ENCODE measurements around the gene SLC22A17.
A peak's percentile ranks its signal among the peaks of the same experiment; 100 is the strongest.

GRCh38 chr14:23354990-23355389 is 2.3 kb upstream of the SLC22A17 start:
- no peak for TF ChIP-seq CTCF (IDR thresholded peaks at IDR 0.05; ENCODE audit: control extremely low read depth in 1 of 3, insufficient read depth in 1 of 3, low read depth in 1 of 3, low read length in 3 of 3)
- TF ChIP-seq EGR1 (IDR thresholded peaks at IDR 0.05; ENCODE audit: borderline replicate concordance, low read depth, low read length), result no peak
- no peak for TF ChIP-seq POLR2A (IDR thresholded peaks at IDR 0.05; ENCODE audit: control extremely low read depth in 1 of 2, low read depth in 2 of 2, low read length in 2 of 2)
- no peak for TF ChIP-seq SP1 (IDR thresholded peaks at IDR 0.05; ENCODE audit: low read depth, low read length)
- TF ChIP-seq KDM1A (IDR thresholded peaks at IDR 0.05; ENCODE audit: borderline replicate concordance, low read length), result no peak
- peak; percentile 62; the same call in 1 of the 2 replicates for TF ChIP-seq POLR2AphosphoS5 (IDR thresholded peaks at IDR 0.05; ENCODE audit: low read depth, low read length)
- TF ChIP-seq TEAD4 (IDR thresholded peaks at IDR 0.05; ENCODE audit: low read depth, low read length), result no peak
- TF ChIP-seq, protein P1, sequence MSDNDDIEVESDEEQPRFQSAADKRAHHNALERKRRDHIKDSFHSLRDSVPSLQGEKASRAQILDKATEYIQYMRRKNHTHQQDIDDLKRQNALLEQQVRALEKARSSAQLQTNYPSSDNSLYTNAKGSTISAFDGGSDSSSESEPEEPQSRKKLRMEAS (IDR thresholded peaks at IDR 0.05), result no peak
- TF ChIP-seq CBX5 (IDR thresholded peaks at IDR 0.05; ENCODE audit: low read depth, low read length), result no peak
- TF ChIP-seq EZH2 (IDR thresholded peaks at IDR 0.05; ENCODE audit: low read depth, low read length, severe bottlenecking), result no peak

All from H1 (cell line).